Neuron (in vitro differentiated cells): ENCODE data around the gene SNCAIP.

Experiments
- H2AFZ ChIP-seq: one replicate; pipeline ENCODE4 v1.6.1; 2013; ENCODE audit warnings: low read depth, mild to moderate bottlenecking, inconsistent platforms, low read length, moderate library complexity
- H3K27me3 ChIP-seq: one replicate; pipeline ENCODE4 v1.6.1; 2013; ENCODE audit warnings: low read length; ENCODE audit not compliant: insufficient read depth
- H3K36me3 ChIP-seq: one replicate; pipeline ENCODE4 v1.6.1; 2013; ENCODE audit warnings: low read length; ENCODE audit not compliant: insufficient read depth
- H3K4me1 ChIP-seq: one replicate; pipeline ENCODE4 v1.6.1; 2013; ENCODE audit warnings: low read length; ENCODE audit not compliant: insufficient read depth
- H3K4me3 ChIP-seq: 2 replicates; pipeline ENCODE4 v1.5.1; 2013; ENCODE audit warnings: mild to moderate bottlenecking, low read length, moderate library complexity
- H3K9me3 ChIP-seq: one replicate; pipeline ENCODE4 v1.6.1; 2013; ENCODE audit warnings: low read length

Gene SNCAIP

DNA sequence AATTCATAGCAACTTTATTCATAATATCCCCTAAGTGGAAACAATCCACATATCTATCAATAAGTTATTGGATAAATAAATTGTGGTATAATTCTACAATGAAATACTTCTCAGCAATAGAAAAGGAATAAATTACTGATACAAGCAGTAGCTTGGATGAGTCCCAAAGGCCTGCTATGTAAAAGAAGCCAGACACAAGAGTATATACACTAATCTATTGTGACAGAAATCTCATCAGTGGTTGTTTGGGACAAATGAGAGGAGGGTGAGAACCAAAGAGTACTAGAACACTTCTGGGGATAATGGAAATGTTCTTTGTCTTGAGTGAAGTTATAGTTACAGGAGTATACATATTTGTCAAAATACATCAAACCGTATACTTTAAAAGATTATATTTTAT, 119.3 kb downstream of the SNCAIP start:
- H3K4me3 ChIP-seq = no peak overlapping the region
- no peaks in the 10 kb centered on the region for H3K9me3 ChIP-seq
- peaks cover 29% of the 10 kb centered on the region for H3K4me1 ChIP-seq
- no peaks in the 10 kb centered on the region for H3K36me3 ChIP-seq
- H3K27me3 ChIP-seq = no peaks in the 10 kb centered on the region
- H2AFZ ChIP-seq = no peak overlapping the region

DNA sequence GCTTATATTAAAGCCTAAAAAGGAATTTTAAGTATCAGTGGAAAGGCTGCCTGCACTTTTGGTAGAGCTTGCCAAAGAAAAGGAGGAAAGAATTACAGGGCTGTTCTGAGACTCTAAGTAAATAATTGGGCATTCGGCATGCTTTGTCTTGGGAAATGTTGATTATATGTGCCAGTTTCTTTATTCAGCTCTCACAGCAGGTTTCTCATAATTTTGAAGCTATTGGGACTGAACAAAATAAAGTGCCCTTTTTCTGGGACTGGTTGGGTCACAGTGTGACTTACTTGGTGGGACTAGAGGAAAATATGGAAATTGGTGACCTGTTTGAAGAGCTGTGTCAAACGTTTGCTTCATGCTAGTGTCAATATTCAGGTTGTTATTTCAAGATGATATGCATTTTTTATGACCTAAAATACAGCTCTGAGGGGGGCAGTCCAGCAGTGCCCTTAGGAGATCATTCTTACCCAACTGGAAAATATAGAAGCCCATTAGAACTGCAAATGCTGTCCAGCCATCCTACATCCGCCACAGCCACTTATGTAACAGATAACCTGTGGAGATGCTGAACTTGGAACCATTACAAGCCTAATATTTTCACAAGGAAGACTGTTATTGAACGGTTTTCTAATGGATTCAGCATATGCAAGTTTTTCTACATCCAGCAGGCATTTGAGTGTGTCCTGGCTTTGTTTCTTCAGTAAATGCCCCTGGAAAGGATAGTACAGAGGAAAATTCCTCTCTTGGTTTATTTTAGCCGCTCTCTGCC, 122.4 kb downstream of the SNCAIP start:
- H3K36me3 ChIP-seq = no peaks in the 10 kb centered on the region
- H3K9me3 ChIP-seq = no peaks in the 10 kb centered on the region
- no peaks in the 10 kb centered on the region for H3K27me3 ChIP-seq
- H3K4me1 ChIP-seq = peaks cover 28% of the 10 kb centered on the region
- no peak overlapping the region for H3K4me3 ChIP-seq
- H2AFZ ChIP-seq = peak overlapping the region; percentile 22

DNA sequence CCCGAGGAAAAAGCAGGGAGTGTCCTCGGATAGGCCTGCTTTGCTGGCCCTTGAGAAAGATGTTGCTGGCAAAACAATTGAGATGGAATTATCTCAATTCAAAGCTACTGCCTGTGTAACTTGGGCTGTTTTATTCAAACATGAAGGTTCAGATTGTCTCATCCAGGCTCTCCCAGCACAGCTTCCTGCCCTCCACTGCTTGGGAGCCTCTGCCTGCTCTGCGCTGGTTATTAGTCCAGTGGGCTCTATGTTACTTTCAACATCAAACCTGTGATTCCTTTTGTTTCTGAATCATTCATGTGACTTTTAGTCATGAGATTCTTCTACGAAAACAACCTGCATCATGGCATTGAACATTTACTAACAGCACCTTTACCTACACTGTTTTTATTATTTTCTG, 123.2 kb downstream of the SNCAIP start:
- peaks cover 23% of the 10 kb centered on the region for H3K4me1 ChIP-seq
- no peaks in the 10 kb centered on the region for H3K27me3 ChIP-seq
- H2AFZ ChIP-seq = peak overlapping the region; percentile 22
- no peak overlapping the region for H3K4me3 ChIP-seq
- H3K9me3 ChIP-seq = no peaks in the 10 kb centered on the region
- no peaks in the 10 kb centered on the region for H3K36me3 ChIP-seq

GRCh38 chr5:122435761-122436160, 123.7 kb downstream of the SNCAIP start:
- Histone ChIP-seq H3K36me3 (no peaks in the 10 kb centered on the region), H3K9me3 (no peaks in the 10 kb centered on the region), H3K4me1 (peaks cover 23% of the 10 kb centered on the region), H2AFZ (no peak overlapping the region), H3K4me3 (no peak overlapping the region), H3K27me3 (no peaks in the 10 kb centered on the region)

DNA sequence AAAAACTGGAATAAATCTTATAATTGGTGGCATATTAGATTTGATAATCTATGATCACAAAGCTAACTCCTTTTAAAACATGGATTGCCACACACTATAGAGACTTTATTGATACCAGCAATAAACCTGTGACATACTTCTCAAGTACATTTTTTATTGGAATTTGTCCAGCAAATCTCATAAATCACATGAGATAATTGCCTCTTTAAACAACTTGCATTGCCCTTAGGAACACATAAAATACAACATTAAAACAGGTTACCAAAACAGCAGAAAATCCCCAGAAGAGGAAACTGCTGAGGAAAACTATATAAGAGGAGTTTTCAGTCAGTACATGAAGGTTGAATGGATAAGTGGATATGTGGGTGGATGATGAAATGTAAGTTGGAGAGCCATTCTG, 124.6 kb downstream of the SNCAIP start:
- Histone ChIP-seq H3K36me3 (no peaks in the 10 kb centered on the region), H3K4me1 (peaks cover 23% of the 10 kb centered on the region), H2AFZ (no peak overlapping the region), H3K4me3 (no peak overlapping the region), H3K27me3 (no peaks in the 10 kb centered on the region), H3K9me3 (no peaks in the 10 kb centered on the region)

GRCh38 chr5:122439645-122440044, 127.6 kb downstream of the SNCAIP start:
- peaks cover 16% of the 10 kb centered on the region for H3K4me1 ChIP-seq
- H3K27me3 ChIP-seq = no peaks in the 10 kb centered on the region
- H2AFZ ChIP-seq = no peak overlapping the region
- no peak overlapping the region for H3K4me3 ChIP-seq
- H3K36me3 ChIP-seq = no peaks in the 10 kb centered on the region
- H3K9me3 ChIP-seq = no peaks in the 10 kb centered on the region

- no peak overlapping the region for H3K4me3 ChIP-seq
- no peaks in the 10 kb centered on the region for H3K9me3 ChIP-seq
- no peaks in the 10 kb centered on the region for H3K4me1 ChIP-seq
- peaks cover 2% of the 10 kb centered on the region for H3K36me3 ChIP-seq
- no peaks in the 10 kb centered on the region for H3K27me3 ChIP-seq
- no peak overlapping the region for H2AFZ ChIP-seq
These were observed 130.9 kb downstream of the SNCAIP start for GRCh38 chr5:122442938-122443337.

DNA sequence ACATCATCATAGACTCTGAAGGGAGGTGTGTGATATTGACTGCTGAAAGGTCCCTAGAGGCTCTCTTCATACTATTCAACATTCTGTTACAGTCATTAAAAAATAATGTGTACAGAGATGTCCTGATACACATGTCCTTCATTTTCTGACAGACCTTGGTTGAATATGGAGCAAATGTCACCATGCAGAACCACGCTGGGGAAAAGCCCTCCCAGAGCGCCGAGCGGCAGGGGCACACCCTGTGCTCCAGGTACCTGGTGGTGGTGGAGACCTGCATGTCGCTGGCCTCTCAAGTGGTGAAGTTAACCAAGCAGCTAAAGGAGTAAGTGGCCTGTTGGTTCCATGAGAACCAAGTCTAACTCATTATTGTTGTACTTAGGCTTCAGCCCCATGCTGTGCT, 132.4 kb downstream of the SNCAIP start:
- no peaks in the 10 kb centered on the region for H3K9me3 ChIP-seq
- peaks cover 2% of the 10 kb centered on the region for H3K36me3 ChIP-seq
- H3K27me3 ChIP-seq = no peaks in the 10 kb centered on the region
- H3K4me3 ChIP-seq = no peak overlapping the region
- no peaks in the 10 kb centered on the region for H3K4me1 ChIP-seq
- no peak overlapping the region for H2AFZ ChIP-seq

DNA sequence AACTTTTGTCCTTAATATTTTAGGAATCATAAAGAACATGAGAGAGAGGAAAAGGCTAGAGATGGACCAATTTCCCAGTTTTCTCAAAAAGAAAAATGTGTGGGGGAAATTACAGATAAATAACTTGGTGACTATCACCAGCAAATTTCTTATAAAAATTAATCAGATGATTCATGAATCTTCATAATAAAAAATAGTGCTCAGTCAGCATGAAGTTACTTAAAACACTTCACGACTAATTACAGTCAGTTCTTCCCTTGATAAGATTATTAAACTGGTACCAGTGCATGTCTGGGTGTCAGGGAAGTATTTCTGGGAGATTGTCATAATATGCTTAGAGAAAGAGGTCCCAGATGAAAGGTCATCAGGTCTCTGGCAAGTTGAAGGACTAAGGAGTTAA, 133.0 kb downstream of the SNCAIP start:
- no peaks in the 10 kb centered on the region for H3K4me1 ChIP-seq
- H3K9me3 ChIP-seq = no peaks in the 10 kb centered on the region
- H3K27me3 ChIP-seq = no peaks in the 10 kb centered on the region

DNA sequence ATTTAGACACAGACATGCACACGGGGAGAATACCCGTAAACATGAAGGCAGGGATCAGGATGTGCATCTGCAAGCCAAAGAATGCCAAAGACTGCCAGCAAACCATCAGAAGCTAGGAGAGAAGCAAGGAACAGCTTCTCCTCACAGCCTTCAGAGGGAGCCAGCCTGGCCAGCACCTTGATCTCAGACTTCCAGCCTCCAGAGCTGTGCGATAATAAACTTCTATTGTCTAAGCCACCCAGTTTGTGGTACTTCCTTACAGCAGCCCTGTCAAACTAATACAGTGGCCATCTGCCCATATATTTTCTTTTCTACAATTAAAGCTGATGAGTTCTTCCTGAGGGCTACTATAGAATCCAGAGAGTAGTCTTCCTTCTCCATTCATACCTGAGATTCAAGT, 135.0 kb downstream of the SNCAIP start:
- H3K9me3 ChIP-seq = no peaks in the 10 kb centered on the region
- H3K4me1 ChIP-seq = no peaks in the 10 kb centered on the region
- H3K36me3 ChIP-seq = peaks cover 11% of the 10 kb centered on the region
- no peak overlapping the region for H2AFZ ChIP-seq
- no peak overlapping the region for H3K4me3 ChIP-seq
- H3K27me3 ChIP-seq = no peaks in the 10 kb centered on the region

More for the DNA sequence above, 133.0 kb downstream of the SNCAIP start:
- Histone ChIP-seq H3K36me3 (peaks cover 2% of the 10 kb centered on the region), H2AFZ (no peak overlapping the region), H3K4me3 (no peak overlapping the region)

DNA sequence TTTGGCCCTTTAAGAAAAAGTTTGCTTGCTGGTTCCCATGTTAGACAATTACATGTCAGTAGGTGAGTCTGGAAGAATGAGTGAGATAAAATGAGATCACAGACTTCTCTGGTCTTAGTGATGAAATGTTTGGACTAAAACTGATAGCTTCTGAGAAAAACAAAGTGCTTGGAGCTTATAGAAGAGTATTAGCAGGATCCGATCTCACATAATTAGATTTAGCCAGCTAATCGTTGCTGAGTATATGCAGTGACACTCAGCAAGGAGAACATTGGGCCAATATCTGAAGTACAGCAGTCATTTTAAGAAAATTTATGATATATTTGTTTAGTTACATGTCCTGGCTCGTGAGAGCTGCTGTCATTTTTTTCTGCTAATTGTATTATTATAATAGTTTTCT, 135.8 kb downstream of the SNCAIP start:
- H3K9me3 ChIP-seq = no peaks in the 10 kb centered on the region
- no peak overlapping the region for H2AFZ ChIP-seq
- H3K4me3 ChIP-seq = no peak overlapping the region
- no peaks in the 10 kb centered on the region for H3K4me1 ChIP-seq
- no peaks in the 10 kb centered on the region for H3K27me3 ChIP-seq
- H3K36me3 ChIP-seq = peaks cover 13% of the 10 kb centered on the region

DNA sequence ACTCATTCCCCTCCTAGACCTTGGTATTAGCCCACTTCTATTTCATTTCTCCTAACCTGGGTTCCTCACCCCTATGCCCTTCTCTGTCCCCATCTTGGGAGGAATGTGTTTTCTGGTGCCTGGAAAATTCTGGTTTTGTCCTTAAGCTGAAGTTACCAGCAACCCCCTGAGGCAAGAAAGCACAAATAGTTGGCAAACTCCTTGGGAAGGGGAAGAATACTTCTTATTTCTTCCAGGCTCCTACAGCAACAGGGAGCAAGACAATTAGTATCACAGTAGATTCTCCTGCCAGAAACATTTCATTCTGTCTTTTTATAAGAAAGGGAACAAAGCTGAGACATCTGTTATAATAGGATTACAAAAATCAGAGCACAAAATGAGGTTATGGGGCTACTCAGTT, 142.5 kb downstream of the SNCAIP start:
- Histone ChIP-seq H3K4me1 (no peaks in the 10 kb centered on the region), H3K9me3 (no peaks in the 10 kb centered on the region), H3K27me3 (no peaks in the 10 kb centered on the region), H2AFZ (no peak overlapping the region), H3K36me3 (peaks cover 12% of the 10 kb centered on the region), H3K4me3 (no peak overlapping the region)

- Histone ChIP-seq H2AFZ (no peak overlapping the region), H3K4me3 (no peak overlapping the region), H3K27me3 (no peaks in the 10 kb centered on the region), H3K4me1 (no peaks in the 10 kb centered on the region), H3K36me3 (peaks cover 9% of the 10 kb centered on the region), H3K9me3 (no peaks in the 10 kb centered on the region)
These were observed 143.9 kb downstream of the SNCAIP start for GRCh38 chr5:122455939-122456338.
